ENCODE data around the gene UNC5B.
"Not testable (repeated sequence)": the region's sequence is repeated elsewhere in the genome, so short reads cannot be mapped to it uniquely, and the experiment has no call there.

The UNC5B gene

GRCh38 chr10:71285986-71286385 lies 73.6 kb downstream of the UNC5B start:
- no peak for DNase-seq

- no peak for DNase-seq
Measured at GRCh38 chr10:71286521-71287294, 74.3 kb downstream of the UNC5B start.

GRCh38 chr10:71287456-71287855 lies 75.1 kb downstream of the UNC5B start:
- DNase-seq = no peak

GRCh38 chr10:71288461-71288860 lies 76.1 kb downstream of the UNC5B start:
- no peak for DNase-seq

GRCh38 chr10:71289421-71290130 lies 77.2 kb downstream of the UNC5B start:
- no peak for DNase-seq

GRCh38 chr10:71290331-71290730 lies 78.0 kb downstream of the UNC5B start:
- no peak for DNase-seq

- DNase-seq = no peak
Measured at GRCh38 chr10:71290806-71291527, 78.6 kb downstream of the UNC5B start.

- DNase-seq = no peak
Measured at GRCh38 chr10:71291528-71291900, 79.1 kb downstream of the UNC5B start.

GRCh38 chr10:71292624-71293445 lies 80.5 kb downstream of the UNC5B start:
- DNase-seq = no peak

- DNase-seq = no peak
Measured at GRCh38 chr10:71293446-71294084, 81.2 kb downstream of the UNC5B start.

- DNase-seq = no peak
Measured at GRCh38 chr10:71294091-71294561, 81.8 kb downstream of the UNC5B start.

- DNase-seq = no peak
Measured at GRCh38 chr10:71294856-71295255, 82.5 kb downstream of the UNC5B start.

- no peak for DNase-seq
Measured at GRCh38 chr10:71295641-71296040, 83.3 kb downstream of the UNC5B start.

GRCh38 chr10:71296086-71296485 lies 83.7 kb downstream of the UNC5B start:
- DNase-seq = no peak

- DNase-seq = not testable (repeated sequence)
Measured at GRCh38 chr10:71296811-71297210, 84.4 kb downstream of the UNC5B start.

- no peak for DNase-seq
Measured at GRCh38 chr10:71297343-71297742, 85.0 kb downstream of the UNC5B start.

- no peak for DNase-seq
Measured at GRCh38 chr10:71299071-71299785, 86.9 kb downstream of the UNC5B start.

- no peak for DNase-seq
Measured at GRCh38 chr10:71300555-71301370, 88.4 kb downstream of the UNC5B start.

GRCh38 chr10:71301371-71301916 lies 89.1 kb downstream of the UNC5B start:
- DNase-seq = no peak

GRCh38 chr10:71302451-71302850 lies 90.1 kb downstream of the UNC5B start:
- no peak for DNase-seq
